CD14-positive monocyte (primary cell): ENCODE data around the gene TSPAN16. TPM values are rescaled to one million over a fixed set of nuclear protein-coding genes. Genes with fewer than 3 reads are reported as not detected.
A peak's percentile ranks its signal among the peaks of the same experiment; 100 is the strongest.
"Not testable (repeated sequence)": the region's sequence is repeated elsewhere in the genome, so short reads cannot be mapped to it uniquely, and the experiment has no call there.

Source experiments
- DNase-seq, 3 donors: peaks; one replicate each; pipeline ENCODE4 v3.0.0-alpha.2; 2011 to 2022
- H2AFZ ChIP-seq: 2 replicates; pipeline ENCODE4 v1.6.0; 2012; ENCODE audit warnings: mild to moderate bottlenecking, low read depth, low read length, inconsistent platforms; ENCODE audit not compliant: insufficient read depth, poor library complexity, severe bottlenecking
- H3K27ac ChIP-seq, 2 donors: 1 replicate in 1 of 2; 2 replicates in 1 of 2; pipeline ENCODE4 v1.5.1; 2012 to 2013; ENCODE audit warnings: low read length in 2 of 2, control low read depth in 1 of 2, inconsistent platforms in 1 of 2, low read depth in 1 of 2, mild to moderate bottlenecking in 1 of 2
- H3K27me3 ChIP-seq, 2 donors: one replicate each; pipeline versions ENCODE4 v1.6.0 to v1.6.1; 2011 to 2013; ENCODE audit warnings: low read length in 2 of 2; ENCODE audit not compliant: control insufficient read depth in 2 of 2, insufficient read depth in 2 of 2
- H3K36me3 ChIP-seq, 2 donors: replicated peaks in 1 of 2; 1 replicate in 1 of 2; 2 replicates in 1 of 2; pipeline versions ENCODE4 v1.5.1 to v1.6.1; 2012 to 2013; ENCODE audit warnings: low read length in 2 of 2, control low read depth in 1 of 2, inconsistent platforms in 1 of 2, mild to moderate bottlenecking in 1 of 2; ENCODE audit not compliant: insufficient read depth in 2 of 2, control insufficient read depth in 1 of 2
- H3K4me1 ChIP-seq, 2 donors: 1 replicate in 1 of 2; 2 replicates in 1 of 2; pipeline versions ENCODE4 v1.5.1 to v1.6.1; 2012 to 2013; ENCODE audit warnings: low read length in 2 of 2, control low read depth in 1 of 2, inconsistent platforms in 1 of 2, mild to moderate bottlenecking in 1 of 2, moderate library complexity in 1 of 2; ENCODE audit not compliant: insufficient read depth in 2 of 2, control insufficient read depth in 1 of 2
- H3K4me2 ChIP-seq: replicated peaks from 2 replicates; pipeline ENCODE3; 2012; ENCODE audit warnings: low read length, moderate library complexity, mild to moderate bottlenecking; ENCODE audit not compliant: poor library complexity, severe bottlenecking; ENCODE audit errors: extremely low read depth
- H3K4me3 ChIP-seq, 3 experiments: fragments of 200-600 bp in 1 of 3; sonication (generic) in 1 of 3; replicated peaks in 1 of 3; 1 replicate in 2 of 3; 2 replicates in 1 of 3; pipeline ENCODE4 v1.5.1; 2011 to 2013; ENCODE audit warnings: low read length in 3 of 3, mild to moderate bottlenecking in 3 of 3, control low read depth in 2 of 3, low read depth in 2 of 3, inconsistent platforms in 1 of 3, moderate library complexity in 1 of 3
- H3K79me2 ChIP-seq: 2 replicates; pipeline ENCODE4 v1.6.0; 2012; ENCODE audit warnings: mild to moderate bottlenecking, control low read depth, inconsistent platforms, low read length, moderate library complexity; ENCODE audit not compliant: insufficient read depth
- H3K9ac ChIP-seq: 2 replicates; pipeline ENCODE4 v1.6.0; 2017; ENCODE audit warnings: low read length, mild to moderate bottlenecking; ENCODE audit not compliant: insufficient read depth, poor library complexity, severe bottlenecking
- H3K9me3 ChIP-seq, 2 donors: replicated peaks in 1 of 2; 1 replicate in 1 of 2; 2 replicates in 1 of 2; pipeline versions ENCODE4 v1.5.1 to v1.6.1; 2012 to 2013; ENCODE audit warnings: low read length in 2 of 2, control low read depth in 1 of 2; ENCODE audit not compliant: control insufficient read depth in 1 of 2, insufficient read depth in 1 of 2
- H4K20me1 ChIP-seq: 2 replicates; pipeline ENCODE4 v1.6.0; 2012; ENCODE audit warnings: mild to moderate bottlenecking, low read length, control low read depth, moderate library complexity; ENCODE audit not compliant: insufficient read depth
- H3K27ac Mint-ChIP-seq, 7 donors: one replicate each; pipeline ENCODE4 v1.8.0; 2020; ENCODE audit warnings: mild to moderate bottlenecking in 7 of 7, mixed read lengths in 7 of 7, moderate library complexity in 6 of 7, inconsistent platforms in 2 of 7
- H3K27me3 Mint-ChIP-seq, 3 donors: one replicate each; pipeline ENCODE4 v1.8.0; 2021 to 2022; ENCODE audit warnings: low read depth in 3 of 3, mild to moderate bottlenecking in 3 of 3, mixed read lengths in 3 of 3, moderate library complexity in 3 of 3, inconsistent platforms in 1 of 3
- H3K36me3 Mint-ChIP-seq, 2 donors: one replicate each; pipeline ENCODE4 v1.8.0; 2020; ENCODE audit warnings: mixed read lengths in 2 of 2, inconsistent platforms in 1 of 2, mild to moderate bottlenecking in 1 of 2
- H3K4me1 Mint-ChIP-seq: one replicate; pipeline ENCODE4 v1.8.0; 2020; ENCODE audit warnings: mild to moderate bottlenecking, mixed read lengths
- H3K4me3 Mint-ChIP-seq, 2 donors: one replicate each; pipeline ENCODE4 v1.8.0; 2020; ENCODE audit warnings: mild to moderate bottlenecking in 2 of 2, mixed read lengths in 2 of 2, moderate library complexity in 1 of 2
- H3K9me3 Mint-ChIP-seq, 7 donors: one replicate each; pipeline ENCODE4 v1.8.0; 2020 to 2022; ENCODE audit warnings: mixed read lengths in 7 of 7, mild to moderate bottlenecking in 6 of 7, moderate library complexity in 6 of 7, inconsistent platforms in 2 of 7
- WGBS: methylation state at CpG from one replicate; pipeline ENCODE4 v1.1.5; 2013; ENCODE audit warnings: missing lambda C conversion rate; ENCODE audit not compliant: insufficient coverage; 5-methylcytosine and 5-hydroxymethylcytosine counted together
- intact Hi-C, 2 donors: fragments of 100-400 bp; cut with micrococcal nuclease; formaldehyde crosslinking; loops; one replicate each; pipeline versions ENCODE4 v1.15.0 to v1.15.1; 2023
- polyA plus RNA-seq, 3 donors: library from polyadenylated mRNA; depleted of rRNA in 1 of 3; unstranded in 2 of 3; stranded (reverse) in 1 of 3; fragments of 300-500 nt in 2 of 3; fragments of >200 nt in 1 of 3; fragmentation: Illumina TruSeq in 2 of 3; gene quantifications; 1 replicate in 2 of 3; 2 replicates in 1 of 3; pipeline ENCODE4 v1.2.3, GENCODE V29; 2012 to 2021
- TF ChIP-seq, protein P1 (sequence below): fragments of 200-600 bp; IDR thresholded peaks from one replicate; pipeline ENCODE4 v1.8.0; 2022; ENCODE audit warnings: antibody characterized with exemption, mild to moderate bottlenecking

Gene TSPAN16
- polyA plus RNA-seq, 3 donors = 0.08 to 0.31 TPM; not detected in 1

DNA sequence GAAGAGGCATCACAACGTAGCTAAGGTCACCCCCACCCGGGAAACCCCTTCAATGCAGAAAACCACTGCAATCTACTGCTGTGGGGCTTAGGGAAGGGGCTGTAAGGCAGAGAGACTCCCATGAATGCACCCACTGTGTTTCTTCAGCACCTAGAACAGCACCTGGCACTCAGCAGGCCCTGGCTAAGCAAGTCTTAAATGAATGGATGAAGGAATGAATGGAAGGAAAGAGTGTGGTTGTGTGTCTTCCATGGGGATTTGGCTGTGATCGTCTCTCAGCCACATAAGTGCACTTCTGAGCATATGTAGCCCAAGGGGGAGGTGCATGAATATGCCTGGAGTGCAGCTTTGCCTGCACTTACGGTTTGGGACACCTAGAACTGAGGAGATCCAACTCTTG lies 53.2 kb downstream of the TSPAN16 start:
- peaks cover 0 to 16% of the 10 kb centered on the region in 2 donors for H3K36me3 ChIP-seq
- peaks cover 4 to 11% of the 10 kb centered on the region in 2 donors for H3K9me3 ChIP-seq
- Mint-ChIP-seq H3K4me1 (peaks cover 32% of the 10 kb centered on the region), H3K9me3 (peaks cover 9 to 12% (median 10%) of the 10 kb centered on the region in 7 donors), H3K27ac (no peak overlapping the region), H3K27me3 (peaks cover 0 to 4% (median 0%) of the 10 kb centered on the region in 3 donors), H3K36me3 (peaks cover 24 to 34% of the 10 kb centered on the region in 2 donors), H3K4me3 (no peak overlapping the region)
- no peaks in the 10 kb centered on the region for H3K27me3 ChIP-seq
- H3K27ac ChIP-seq = no peak overlapping the region
- no peak overlapping the region for H2AFZ ChIP-seq
- DNase-seq = no peak
- peaks cover 23 to 32% of the 10 kb centered on the region in 2 donors for H3K4me1 ChIP-seq
- intact Hi-C loops = no loop called here
- peaks cover 32% of the 10 kb centered on the region for H3K79me2 ChIP-seq
- no peaks in the 10 kb centered on the region for H4K20me1 ChIP-seq
- no peak overlapping the region for H3K4me3 ChIP-seq
- TF ChIP-seq, protein P1, sequence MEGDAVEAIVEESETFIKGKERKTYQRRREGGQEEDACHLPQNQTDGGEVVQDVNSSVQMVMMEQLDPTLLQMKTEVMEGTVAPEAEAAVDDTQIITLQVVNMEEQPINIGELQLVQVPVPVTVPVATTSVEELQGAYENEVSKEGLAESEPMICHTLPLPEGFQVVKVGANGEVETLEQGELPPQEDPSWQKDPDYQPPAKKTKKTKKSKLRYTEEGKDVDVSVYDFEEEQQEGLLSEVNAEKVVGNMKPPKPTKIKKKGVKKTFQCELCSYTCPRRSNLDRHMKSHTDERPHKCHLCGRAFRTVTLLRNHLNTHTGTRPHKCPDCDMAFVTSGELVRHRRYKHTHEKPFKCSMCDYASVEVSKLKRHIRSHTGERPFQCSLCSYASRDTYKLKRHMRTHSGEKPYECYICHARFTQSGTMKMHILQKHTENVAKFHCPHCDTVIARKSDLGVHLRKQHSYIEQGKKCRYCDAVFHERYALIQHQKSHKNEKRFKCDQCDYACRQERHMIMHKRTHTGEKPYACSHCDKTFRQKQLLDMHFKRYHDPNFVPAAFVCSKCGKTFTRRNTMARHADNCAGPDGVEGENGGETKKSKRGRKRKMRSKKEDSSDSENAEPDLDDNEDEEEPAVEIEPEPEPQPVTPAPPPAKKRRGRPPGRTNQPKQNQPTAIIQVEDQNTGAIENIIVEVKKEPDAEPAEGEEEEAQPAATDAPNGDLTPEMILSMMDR = no peak
- 100% methylated on average over 2 of the region's 4 CpGs for WGBS
- H3K4me2 ChIP-seq = no peak overlapping the region
- H3K9ac ChIP-seq = no peak overlapping the region

DNA sequence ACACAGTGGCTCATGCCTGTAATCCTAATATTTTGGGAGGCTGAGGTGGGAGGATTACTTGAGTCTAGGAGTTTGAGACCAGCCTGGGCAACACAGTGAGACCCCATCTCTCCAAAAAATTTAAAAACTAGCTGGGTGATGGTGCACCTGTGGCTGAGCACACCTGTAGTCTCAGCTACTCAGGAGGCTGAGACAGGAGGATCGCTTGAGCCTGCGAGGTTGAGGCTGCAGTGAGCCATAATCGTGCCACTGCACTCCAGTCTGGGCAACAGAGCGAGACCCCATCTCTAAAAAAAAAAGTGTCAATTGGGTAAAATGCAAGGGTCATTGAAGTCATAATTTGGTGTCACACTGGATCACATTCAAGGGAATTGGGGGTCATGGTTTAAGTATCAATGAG lies 58.1 kb downstream of the TSPAN16 start:
- H2AFZ ChIP-seq, H3K4me3 ChIP-seq, H3K27me3 Mint-ChIP-seq, H3K9ac ChIP-seq, H3K4me2 ChIP-seq, H3K27ac ChIP-seq, H3K27me3 ChIP-seq, H3K4me3 Mint-ChIP-seq, intact Hi-C loops, DNase-seq, H3K9me3 ChIP-seq: not testable (repeated sequence)
- peak overlapping the region in 2 of 7 donors; percentile 41 to 88 for H3K27ac Mint-ChIP-seq
- whole genome bisulfite sequencing = 100% methylated on average over 4 of the region's 4 CpGs
- Histone ChIP-seq H3K36me3 (peaks cover 0 to 28% of the 10 kb centered on the region in 2 donors), H4K20me1 (peaks cover 25% of the 10 kb centered on the region), H3K4me1 (peaks cover 18 to 26% of the 10 kb centered on the region in 2 donors), H3K79me2 (peaks cover 14% of the 10 kb centered on the region)
- peaks cover 33 to 59% of the 10 kb centered on the region in 2 donors for H3K36me3 Mint-ChIP-seq
- peaks cover 33% of the 10 kb centered on the region for H3K4me1 Mint-ChIP-seq
- peaks cover 6 to 10% (median 8%) of the 10 kb centered on the region in 7 donors for H3K9me3 Mint-ChIP-seq
